CD8-positive, alpha-beta memory T cell (primary cell): Measurements from ENCODE around the gene MYPN. TPM values are rescaled to one million over a fixed set of nuclear protein-coding genes. Genes with fewer than 3 reads are reported as not detected.
A peak's percentile ranks its signal among the peaks of the same experiment; 100 is the strongest.
"Not testable (repeated sequence)": the region's sequence is repeated elsewhere in the genome, so short reads cannot be mapped to it uniquely, and the experiment has no call there.

Experiments
- CTCF ChIA-PET: fragments of 350-600 bp; sonication (Branson Sonifier 250); formaldehyde crosslinking; loops from one replicate; lab custom pipeline; 2021; ENCODE audit warnings: antibody characterized with exemption; lab: Charles Lee
- POLR2A ChIA-PET: fragments of 350-600 bp; sonication (Branson Sonifier 250); formaldehyde crosslinking; loops from one replicate; lab custom pipeline; 2021; ENCODE audit warnings: antibody characterized with exemption; lab: Charles Lee
- DNase-seq, 5 donors: peaks; one replicate each; pipeline versions ENCODE4 v3.0.0 to v3.0.0-alpha.2; 2020 to 2022; ENCODE audit warnings: mixed read lengths in 1 of 5
- H3K27ac ChIP-seq: one replicate; pipeline ENCODE4 v1.7.0; 2013; ENCODE audit warnings: low read depth, mild to moderate bottlenecking, low read length, moderate library complexity
- H3K27me3 ChIP-seq: 2 replicates; pipeline ENCODE4 v1.7.0; 2013; ENCODE audit warnings: low read length, mild to moderate bottlenecking; ENCODE audit not compliant: insufficient read depth, poor library complexity, severe bottlenecking
- H3K36me3 ChIP-seq: 2 replicates; pipeline ENCODE4 v1.7.0; 2013; ENCODE audit warnings: mild to moderate bottlenecking, low read length, moderate library complexity; ENCODE audit not compliant: insufficient read depth
- H3K4me1 ChIP-seq: 2 replicates; pipeline ENCODE4 v1.7.0; 2013; ENCODE audit warnings: mild to moderate bottlenecking, low read length, moderate library complexity; ENCODE audit not compliant: insufficient read depth
- H3K4me3 ChIP-seq: 2 replicates; pipeline ENCODE4 v1.7.0; 2013; ENCODE audit warnings: mild to moderate bottlenecking, low read length
- H3K9me3 ChIP-seq: 2 replicates; pipeline ENCODE4 v1.7.0; 2013; ENCODE audit warnings: mild to moderate bottlenecking, low read length
- H3K27ac Mint-ChIP-seq, 8 donors: one replicate each; pipeline ENCODE4 v1.8.0; 2020 to 2021; ENCODE audit warnings: mixed read lengths in 8 of 8, mild to moderate bottlenecking in 6 of 8, inconsistent platforms in 3 of 8, moderate library complexity in 3 of 8
- H3K27me3 Mint-ChIP-seq, 2 donors: one replicate each; pipeline ENCODE4 v1.8.0; 2020 to 2021; ENCODE audit warnings: mixed read lengths in 2 of 2, mild to moderate bottlenecking in 1 of 2, moderate library complexity in 1 of 2
- H3K36me3 Mint-ChIP-seq, 3 donors: one replicate each; pipeline ENCODE4 v1.8.0; 2020 to 2021; ENCODE audit warnings: mixed read lengths in 3 of 3, inconsistent platforms in 1 of 3, mild to moderate bottlenecking in 1 of 3
- H3K4me1 Mint-ChIP-seq, 3 donors: one replicate each; pipeline ENCODE4 v1.8.0; 2020 to 2021; ENCODE audit warnings: mixed read lengths in 3 of 3, inconsistent platforms in 1 of 3, mild to moderate bottlenecking in 1 of 3
- H3K4me3 Mint-ChIP-seq, 7 donors: one replicate each; pipeline ENCODE4 v1.8.0; 2020 to 2021; ENCODE audit warnings: mixed read lengths in 7 of 7, mild to moderate bottlenecking in 6 of 7, moderate library complexity in 4 of 7, inconsistent platforms in 2 of 7
- H3K9me3 Mint-ChIP-seq, 5 donors: one replicate each; pipeline ENCODE4 v1.8.0; 2020 to 2022; ENCODE audit warnings: mixed read lengths in 5 of 5, mild to moderate bottlenecking in 3 of 5, moderate library complexity in 2 of 5, inconsistent platforms in 1 of 5
- polyA plus RNA-seq: library from polyadenylated mRNA; unstranded; fragments of 300-500 nt; fragmentation: Illumina TruSeq; gene quantifications from one replicate; pipeline ENCODE4 v1.2.3, GENCODE V29; 2021
- total RNA-seq, 2 experiments: library from RNA; stranded (reverse); gene quantifications; one replicate each; pipeline ENCODE4 v1.2.3, GENCODE V29; 2021

Gene MYPN
- total and polyA plus RNA-seq, 3 experiments from 2014 or later, result not detected

DNA sequence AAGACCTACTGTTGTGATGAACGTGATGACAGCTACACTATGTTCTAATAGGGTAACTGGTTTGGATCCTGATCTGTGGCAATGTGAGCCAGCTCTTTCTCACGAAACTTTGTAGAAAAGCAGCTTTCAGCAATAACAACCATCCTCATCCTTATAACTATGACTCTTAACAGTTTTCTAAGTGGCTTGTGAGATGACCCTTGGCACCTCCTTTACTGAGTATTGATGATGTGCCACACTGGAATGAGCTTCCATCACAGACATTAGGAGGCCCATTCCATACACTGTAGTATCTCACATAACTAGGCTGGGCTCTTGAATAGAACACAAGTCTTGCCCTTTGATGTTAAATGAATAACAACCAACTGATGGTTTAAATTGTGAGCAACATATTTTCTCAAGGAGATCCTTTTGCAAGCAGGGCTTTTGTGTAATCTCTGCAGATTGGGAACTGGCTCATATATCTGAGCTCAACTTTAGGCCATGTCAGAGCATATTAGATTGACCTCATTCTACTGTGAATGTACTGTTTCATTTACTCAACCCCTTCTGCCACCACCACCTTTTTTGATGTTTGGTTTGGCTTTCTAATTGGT is 46.4 kb downstream of the MYPN start:
- Histone ChIP-seq H3K9me3 (no peaks in the 10 kb centered on the region), H3K27me3 (no peaks in the 10 kb centered on the region), H3K4me1 (no peaks in the 10 kb centered on the region), H3K36me3 (no peaks in the 10 kb centered on the region), H3K4me3 (no peak overlapping the region), H3K27ac (no peak overlapping the region)
- Mint-ChIP-seq H3K27me3 (peaks cover 3 to 12% of the 10 kb centered on the region in 2 donors), H3K36me3 (no peaks in the 10 kb centered on the region), H3K27ac (no peak overlapping the region), H3K9me3 (no peaks in the 10 kb centered on the region), H3K4me1 (peaks cover 0 to 9% (median 0%) of the 10 kb centered on the region in 3 donors), H3K4me3 (no peak overlapping the region)
- DNase-seq, result no peak
- ChIA-PET CTCF (interaction anchor here (0.7 to 8.0 kb wide), 14 partner anchors 10 to 458 kb away, joined by 3 to 118 read pairs (median 4); no protein-coding TSS in a partner anchor), POLR2A (no interaction called here)

DNA sequence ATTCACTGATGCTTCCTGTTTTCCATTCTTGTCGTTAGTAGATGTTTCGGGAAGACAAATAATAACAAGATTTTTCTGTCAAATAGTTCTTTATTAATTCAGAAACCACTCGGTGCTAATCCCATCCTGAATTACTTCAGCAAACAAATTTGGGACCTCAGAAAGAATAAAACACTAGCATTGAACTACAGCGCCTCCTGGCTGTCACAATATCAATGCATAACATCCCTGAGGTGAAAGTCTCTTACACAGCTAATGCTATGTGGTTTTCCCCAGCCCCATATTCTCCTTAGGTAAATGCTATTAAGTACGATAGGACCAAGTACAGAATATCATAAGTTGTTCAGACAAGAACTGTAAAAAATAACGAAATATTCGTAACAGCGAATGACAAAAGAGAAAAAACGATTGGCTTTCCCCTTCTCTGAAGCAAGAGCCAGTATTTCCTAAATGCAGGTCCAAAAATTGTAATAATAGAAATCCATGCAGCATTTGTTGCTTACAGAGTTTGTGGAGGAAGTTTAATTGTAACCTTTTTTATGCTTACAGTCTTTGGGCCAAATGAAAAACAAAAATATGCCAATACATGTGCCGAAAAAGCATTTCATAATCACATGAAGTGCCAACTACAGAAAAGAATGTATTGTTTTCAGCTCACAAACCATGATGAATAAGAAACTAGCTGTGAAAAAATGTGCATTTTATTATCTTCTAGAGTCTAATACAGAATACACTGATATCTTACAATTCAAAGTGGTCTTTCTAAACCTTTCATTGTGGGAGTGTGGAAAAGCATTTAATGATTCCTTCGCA is 47.3 kb downstream of the MYPN start:
- no peaks in the 10 kb centered on the region for H3K9me3 Mint-ChIP-seq
- H3K27ac Mint-ChIP-seq, result no peak overlapping the region
- H3K36me3 Mint-ChIP-seq, result no peaks in the 10 kb centered on the region
- ChIA-PET POLR2A (no interaction called here), CTCF (interaction anchor here (0.8 to 8.0 kb wide), 14 partner anchors 9 to 459 kb away, joined by 3 to 118 read pairs (median 3); no protein-coding TSS in a partner anchor)
- Histone ChIP-seq H3K4me1 (no peaks in the 10 kb centered on the region), H3K4me3 (no peak overlapping the region), H3K36me3 (no peaks in the 10 kb centered on the region), H3K9me3 (no peaks in the 10 kb centered on the region), H3K27ac (no peak overlapping the region), H3K27me3 (no peaks in the 10 kb centered on the region)
- peak; percentile 41 to 63 (median 46) for DNase-seq
- no peak overlapping the region for H3K4me3 Mint-ChIP-seq
- peaks cover 3 to 15% of the 10 kb centered on the region in 2 donors for H3K27me3 Mint-ChIP-seq
- H3K4me1 Mint-ChIP-seq, result peaks cover 0 to 3% (median 0%) of the 10 kb centered on the region in 3 donors

- H3K9me3 ChIP-seq, H3K9me3 Mint-ChIP-seq, H3K4me3 Mint-ChIP-seq, DNase-seq, POLR2A ChIA-PET, H3K36me3 Mint-ChIP-seq, H3K4me1 Mint-ChIP-seq, H3K27me3 ChIP-seq, H3K27ac Mint-ChIP-seq, H3K4me3 ChIP-seq, H3K27ac ChIP-seq, H3K36me3 ChIP-seq, H3K4me1 ChIP-seq: not testable (repeated sequence)
- CTCF ChIA-PET, result interaction anchor here (1.0 to 8.0 kb wide), 7 partner anchors 143 to 460 kb away, joined by 3 to 118 read pairs (median 5); no protein-coding TSS in a partner anchor
- peaks cover 3 to 15% of the 10 kb centered on the region in 2 donors for H3K27me3 Mint-ChIP-seq
Measured at GRCh38 chr10:68157522-68157921, 48.2 kb downstream of the MYPN start.

DNA sequence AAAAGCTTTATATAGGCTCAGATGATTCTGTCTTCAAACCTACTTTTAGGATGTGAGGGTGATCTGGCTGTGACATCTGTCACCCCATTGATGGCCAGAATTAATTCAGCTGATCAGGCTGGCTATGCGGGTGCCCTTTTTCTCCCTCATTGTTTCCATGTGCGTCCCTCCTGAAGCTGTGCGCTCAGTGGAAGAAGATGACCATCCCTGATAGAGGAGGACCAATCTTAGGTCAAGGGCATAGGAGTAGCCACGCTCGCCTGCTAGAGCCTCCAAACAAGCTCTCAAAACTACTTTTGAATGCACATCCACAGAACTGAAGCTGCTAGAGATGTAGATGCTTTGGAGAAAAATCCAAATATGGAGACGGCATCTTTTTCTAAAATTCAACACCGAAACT is 48.7 kb downstream of the MYPN start:
- ChIA-PET CTCF (interaction anchor here (1.1 to 8.0 kb wide), 4 partner anchors 143 to 460 kb away, joined by 3 to 118 read pairs (median 8); no protein-coding TSS in a partner anchor), POLR2A (no interaction called here)
- Mint-ChIP-seq H3K27ac (no peak overlapping the region), H3K4me1 (no peaks in the 10 kb centered on the region), H3K36me3 (no peaks in the 10 kb centered on the region), H3K4me3 (no peak overlapping the region), H3K9me3 (no peaks in the 10 kb centered on the region), H3K27me3 (peaks cover 1 to 15% of the 10 kb centered on the region in 2 donors)
- no peak for DNase-seq
- no peak overlapping the region for H3K4me3 ChIP-seq
- H3K4me1 ChIP-seq, result no peaks in the 10 kb centered on the region
- H3K27me3 ChIP-seq, result no peaks in the 10 kb centered on the region
- no peak overlapping the region for H3K27ac ChIP-seq
- no peaks in the 10 kb centered on the region for H3K9me3 ChIP-seq
- H3K36me3 ChIP-seq, result no peaks in the 10 kb centered on the region

- no peaks in the 10 kb centered on the region for H3K27me3 ChIP-seq
- Mint-ChIP-seq H3K27ac (peak overlapping the region in 1 of 8 donors; percentile 5), H3K9me3 (peaks cover 0 to 2% (median 0%) of the 10 kb centered on the region in 5 donors), H3K4me3 (no peak overlapping the region), H3K36me3 (no peaks in the 10 kb centered on the region), H3K4me1 (no peaks in the 10 kb centered on the region), H3K27me3 (peaks cover 2% of the 10 kb centered on the region in 2 donors)
- POLR2A ChIA-PET, result no interaction called here
- no peaks in the 10 kb centered on the region for H3K36me3 ChIP-seq
- no peaks in the 10 kb centered on the region for H3K4me1 ChIP-seq
- H3K27ac ChIP-seq, result no peak overlapping the region
- H3K9me3 ChIP-seq, result no peaks in the 10 kb centered on the region
- no peak overlapping the region for H3K4me3 ChIP-seq
- CTCF ChIA-PET, result no interaction called here
- no peak for DNase-seq
Measured at GRCh38 chr10:68163735-68164134, 54.4 kb downstream of the MYPN start.

DNA sequence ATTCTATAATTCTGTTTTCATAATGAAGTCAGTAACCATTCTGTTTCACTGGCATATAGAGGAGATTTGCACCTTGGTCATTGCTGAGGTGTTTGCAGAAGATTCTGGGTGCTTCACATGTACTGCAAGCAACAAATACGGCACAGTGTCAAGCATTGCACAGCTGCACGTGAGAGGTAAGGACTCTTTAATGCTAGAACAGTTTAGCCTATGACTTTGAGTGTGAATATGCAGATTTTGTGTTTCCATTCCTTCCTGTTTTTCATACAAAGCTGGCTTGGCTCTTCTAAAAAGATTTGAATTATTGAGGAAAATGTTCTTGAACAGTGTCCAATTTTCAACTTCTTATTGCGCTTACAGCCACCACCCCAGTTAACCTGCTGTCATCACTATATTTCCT is 56.4 kb downstream of the MYPN start:
- Mint-ChIP-seq H3K4me1 (no peaks in the 10 kb centered on the region), H3K9me3 (peaks cover 0 to 2% (median 0%) of the 10 kb centered on the region in 5 donors), H3K36me3 (no peaks in the 10 kb centered on the region), H3K27ac (no peak overlapping the region), H3K4me3 (no peak overlapping the region), H3K27me3 (peaks cover 2 to 5% of the 10 kb centered on the region in 2 donors)
- Histone ChIP-seq H3K4me3 (no peak overlapping the region), H3K27ac (no peak overlapping the region), H3K9me3 (no peaks in the 10 kb centered on the region), H3K4me1 (no peaks in the 10 kb centered on the region), H3K27me3 (no peaks in the 10 kb centered on the region), H3K36me3 (no peaks in the 10 kb centered on the region)
- ChIA-PET CTCF (interaction anchor here (1.6 kb wide), 1 partner anchor 9 kb away, joined by 6 read pairs; no protein-coding TSS in a partner anchor), POLR2A (no interaction called here)
- DNase-seq, result no peak

- Mint-ChIP-seq H3K27me3 (peaks cover 2 to 3% of the 10 kb centered on the region in 2 donors), H3K4me3 (no peak overlapping the region), H3K27ac (no peak overlapping the region), H3K9me3 (peaks cover 0 to 2% (median 0%) of the 10 kb centered on the region in 5 donors), H3K36me3 (no peaks in the 10 kb centered on the region), H3K4me1 (no peaks in the 10 kb centered on the region)
- no peak overlapping the region for H3K27ac ChIP-seq
- H3K4me1 ChIP-seq, result no peaks in the 10 kb centered on the region
- no peak for DNase-seq
- CTCF ChIA-PET, result interaction anchor here (1.6 kb wide), 1 partner anchor 11 kb away, joined by 6 read pairs; no protein-coding TSS in a partner anchor
- H3K9me3 ChIP-seq, result no peaks in the 10 kb centered on the region
- H3K36me3 ChIP-seq, result no peaks in the 10 kb centered on the region
- H3K27me3 ChIP-seq, result no peaks in the 10 kb centered on the region
- POLR2A ChIA-PET, result no interaction called here
- H3K4me3 ChIP-seq, result no peak overlapping the region
Measured at GRCh38 chr10:68166871-68167585, 57.7 kb downstream of the MYPN start.
